Sigmoid colon (tissue), 3 donors: ENCODE measurements around the gene NRF1.

Experiments used
- POLR2A ChIP-seq, 2 donors: fragments of 450-650 bp; IDR thresholded peaks; one replicate each; pipeline ENCODE4 v1.6.1; 2016; ENCODE audit warnings: antibody characterized with exemption in 2 of 2, mild to moderate bottlenecking in 2 of 2, moderate library complexity in 2 of 2
- TF ChIP-seq, protein P1 (sequence below), 4 experiments: fragments of 450-650 bp in 3 of 4; fragments of 200-600 bp in 1 of 4; IDR thresholded peaks; one replicate each; pipeline ENCODE4 v1.5.1; 2016 to 2019; ENCODE audit warnings: antibody characterized with exemption in 4 of 4, mild to moderate bottlenecking in 3 of 4, moderate library complexity in 2 of 4

DNA sequence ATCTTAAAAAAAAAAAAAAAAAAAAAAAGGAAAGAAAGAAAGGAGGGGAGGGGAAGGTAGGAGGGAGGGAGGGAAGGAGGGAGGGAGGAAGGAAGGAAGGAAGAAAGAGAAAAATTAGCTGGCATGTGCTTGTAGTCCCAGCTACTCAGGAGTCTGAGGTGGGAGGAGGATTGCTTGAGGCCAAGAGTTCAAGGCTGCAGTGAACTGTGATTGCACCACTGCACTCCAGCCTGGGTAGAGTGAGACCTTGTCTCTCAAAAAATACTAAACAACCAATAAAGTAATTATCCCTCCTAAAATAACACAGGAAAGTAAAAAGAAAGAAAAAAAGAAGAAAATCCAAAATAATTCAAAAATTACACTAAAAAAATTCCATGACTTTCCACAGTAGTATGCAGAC, 13.8 kb upstream of the NRF1 start:
- TF ChIP-seq, protein P1, sequence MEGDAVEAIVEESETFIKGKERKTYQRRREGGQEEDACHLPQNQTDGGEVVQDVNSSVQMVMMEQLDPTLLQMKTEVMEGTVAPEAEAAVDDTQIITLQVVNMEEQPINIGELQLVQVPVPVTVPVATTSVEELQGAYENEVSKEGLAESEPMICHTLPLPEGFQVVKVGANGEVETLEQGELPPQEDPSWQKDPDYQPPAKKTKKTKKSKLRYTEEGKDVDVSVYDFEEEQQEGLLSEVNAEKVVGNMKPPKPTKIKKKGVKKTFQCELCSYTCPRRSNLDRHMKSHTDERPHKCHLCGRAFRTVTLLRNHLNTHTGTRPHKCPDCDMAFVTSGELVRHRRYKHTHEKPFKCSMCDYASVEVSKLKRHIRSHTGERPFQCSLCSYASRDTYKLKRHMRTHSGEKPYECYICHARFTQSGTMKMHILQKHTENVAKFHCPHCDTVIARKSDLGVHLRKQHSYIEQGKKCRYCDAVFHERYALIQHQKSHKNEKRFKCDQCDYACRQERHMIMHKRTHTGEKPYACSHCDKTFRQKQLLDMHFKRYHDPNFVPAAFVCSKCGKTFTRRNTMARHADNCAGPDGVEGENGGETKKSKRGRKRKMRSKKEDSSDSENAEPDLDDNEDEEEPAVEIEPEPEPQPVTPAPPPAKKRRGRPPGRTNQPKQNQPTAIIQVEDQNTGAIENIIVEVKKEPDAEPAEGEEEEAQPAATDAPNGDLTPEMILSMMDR (IDR thresholded peaks at IDR 0.05): no peak
- no peak for TF ChIP-seq POLR2A (IDR thresholded peaks at IDR 0.05)
